Loucy (cell line): Measurements from ENCODE around the gene MOXD1.

Experiments
- H2AFZ ChIP-seq: fragments of 200-600 bp; sonication (generic); 2 replicates; pipeline ENCODE4 v1.6.0; 2016; ENCODE audit warnings: antibody characterized with exemption, mild to moderate bottlenecking, low read length, moderate library complexity
- H3F3A ChIP-seq: fragments of 200-600 bp; 2 replicates; pipeline ENCODE4 v1.6.0; 2016; ENCODE audit warnings: antibody characterized with exemption, low read depth, mild to moderate bottlenecking
- H3K27me3 ChIP-seq: fragments of 200-600 bp; sonication (generic); 2 replicates; pipeline ENCODE4 v1.6.1; 2014; ENCODE audit warnings: low read length, mild to moderate bottlenecking; ENCODE audit not compliant: insufficient read depth, poor library complexity, severe bottlenecking
- H3K36me3 ChIP-seq: fragments of 200-600 bp; sonication (generic); 2 replicates; pipeline ENCODE4 v1.6.1; 2016; ENCODE audit warnings: low read length; ENCODE audit not compliant: insufficient read depth
- H3K4me1 ChIP-seq: fragments of 200-600 bp; sonication (generic); 2 replicates; pipeline ENCODE4 v1.5.1; 2014; ENCODE audit warnings: low read length, mild to moderate bottlenecking; ENCODE audit not compliant: insufficient read depth, poor library complexity, severe bottlenecking
- H3K4me2 ChIP-seq: fragments of 200-600 bp; sonication (generic); 2 replicates; pipeline ENCODE4 v1.6.0; 2014; ENCODE audit warnings: antibody characterized with exemption, low read length, low read depth, mild to moderate bottlenecking; ENCODE audit not compliant: poor library complexity, severe bottlenecking
- H3K4me3 ChIP-seq: fragments of 200-600 bp; sonication (generic); 2 replicates; pipeline ENCODE4 v1.5.1; 2014; ENCODE audit warnings: low read length, mild to moderate bottlenecking, mixed read lengths; ENCODE audit not compliant: poor library complexity, severe bottlenecking
- H3K79me2 ChIP-seq: fragments of 200-600 bp; sonication (generic); 2 replicates; pipeline ENCODE4 v1.6.1; 2014; ENCODE audit warnings: low read length; ENCODE audit not compliant: insufficient read depth
- H3K9ac ChIP-seq: fragments of 200-600 bp; sonication (generic); 2 replicates; pipeline ENCODE4 v1.6.0; 2014; ENCODE audit warnings: mild to moderate bottlenecking, low read depth, low read length, moderate library complexity; ENCODE audit not compliant: poor library complexity, severe bottlenecking
- H3K9me2 ChIP-seq: fragments of 200-600 bp; sonication (generic); replicated peaks from 2 replicates; pipeline ENCODE4 v1.6.1; 2016; ENCODE audit warnings: low read depth, low read length, mixed read lengths
- H3K9me3 ChIP-seq: fragments of 200-600 bp; sonication (generic); 2 replicates; pipeline ENCODE4 v1.6.1; 2014; ENCODE audit warnings: mild to moderate bottlenecking, antibody characterized with exemption, low read length, low read depth; ENCODE audit not compliant: insufficient read depth
- H4K20me1 ChIP-seq: fragments of 200-600 bp; sonication (generic); 2 replicates; pipeline ENCODE4 v1.6.0; 2014; ENCODE audit warnings: antibody characterized with exemption, low read length, mild to moderate bottlenecking; ENCODE audit not compliant: insufficient read depth, poor library complexity, severe bottlenecking
- EZH2phosphoT487 ChIP-seq: fragments of 200-600 bp; IDR thresholded peaks from 2 replicates; pipeline ENCODE4 v1.6.1; 2018; ENCODE audit warnings: antibody characterized with exemption, mild to moderate bottlenecking, moderate library complexity, borderline replicate concordance
- TF ChIP-seq, protein P1 (sequence below): fragments of 200-600 bp; sonication (generic); conservative IDR thresholded peaks from 2 replicates; pipeline ENCODE4 v1.5.1; 2014; ENCODE audit warnings: mild to moderate bottlenecking, antibody characterized with exemption, low read length

The MOXD1 gene

DNA sequence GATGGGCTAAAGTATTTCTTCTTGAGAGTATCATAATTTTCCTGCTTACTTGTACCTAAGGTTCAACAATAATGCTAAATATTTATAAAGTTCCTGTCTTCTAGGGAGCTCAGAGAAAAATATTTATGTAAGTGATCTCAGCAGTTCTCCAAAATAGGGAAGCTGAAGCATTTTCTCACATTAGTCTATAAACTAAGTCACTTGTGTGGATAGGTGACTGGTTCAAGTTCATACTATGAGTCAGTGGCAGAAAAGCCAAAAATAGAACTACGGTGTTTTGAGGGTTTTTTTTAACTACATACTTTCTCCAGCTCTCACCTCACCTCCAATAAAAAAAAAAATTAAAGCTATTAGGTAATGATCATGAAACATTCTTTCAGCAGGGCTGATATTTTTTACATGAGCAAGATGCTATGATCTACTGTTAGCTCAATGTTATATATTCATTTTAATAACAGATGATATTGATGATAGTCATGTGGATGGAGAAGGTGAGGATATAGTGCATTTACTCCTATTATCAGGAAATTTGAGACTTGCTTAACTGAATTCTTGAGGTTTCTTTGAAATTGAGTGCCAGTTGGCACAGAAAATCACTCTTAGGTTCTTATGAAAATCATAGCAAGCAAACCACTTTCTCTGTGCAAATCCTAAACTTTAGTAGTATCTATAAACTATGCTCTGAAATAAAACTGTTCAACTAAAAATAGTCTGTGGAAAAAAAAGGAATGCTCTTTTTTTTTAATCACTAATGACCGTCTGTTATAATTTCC, 4.1 kb upstream of the MOXD1 start:
- Histone ChIP-seq H3K4me1 (no peaks in the 10 kb centered on the region), H4K20me1 (no peaks in the 10 kb centered on the region), H3K4me3 (no peak overlapping the region), H3K79me2 (no peaks in the 10 kb centered on the region), H3K4me2 (no peak overlapping the region), H3K27me3 (peaks cover 4% of the 10 kb centered on the region), H3K36me3 (no peaks in the 10 kb centered on the region), H3F3A (no peaks in the 10 kb centered on the region), H3K9ac (no peak overlapping the region), H3K9me2 (no peaks in the 10 kb centered on the region), H3K9me3 (no peaks in the 10 kb centered on the region), H2AFZ (no peak overlapping the region)
- TF ChIP-seq, protein P1, sequence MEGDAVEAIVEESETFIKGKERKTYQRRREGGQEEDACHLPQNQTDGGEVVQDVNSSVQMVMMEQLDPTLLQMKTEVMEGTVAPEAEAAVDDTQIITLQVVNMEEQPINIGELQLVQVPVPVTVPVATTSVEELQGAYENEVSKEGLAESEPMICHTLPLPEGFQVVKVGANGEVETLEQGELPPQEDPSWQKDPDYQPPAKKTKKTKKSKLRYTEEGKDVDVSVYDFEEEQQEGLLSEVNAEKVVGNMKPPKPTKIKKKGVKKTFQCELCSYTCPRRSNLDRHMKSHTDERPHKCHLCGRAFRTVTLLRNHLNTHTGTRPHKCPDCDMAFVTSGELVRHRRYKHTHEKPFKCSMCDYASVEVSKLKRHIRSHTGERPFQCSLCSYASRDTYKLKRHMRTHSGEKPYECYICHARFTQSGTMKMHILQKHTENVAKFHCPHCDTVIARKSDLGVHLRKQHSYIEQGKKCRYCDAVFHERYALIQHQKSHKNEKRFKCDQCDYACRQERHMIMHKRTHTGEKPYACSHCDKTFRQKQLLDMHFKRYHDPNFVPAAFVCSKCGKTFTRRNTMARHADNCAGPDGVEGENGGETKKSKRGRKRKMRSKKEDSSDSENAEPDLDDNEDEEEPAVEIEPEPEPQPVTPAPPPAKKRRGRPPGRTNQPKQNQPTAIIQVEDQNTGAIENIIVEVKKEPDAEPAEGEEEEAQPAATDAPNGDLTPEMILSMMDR = no peak
- no peak for TF ChIP-seq EZH2phosphoT487

DNA sequence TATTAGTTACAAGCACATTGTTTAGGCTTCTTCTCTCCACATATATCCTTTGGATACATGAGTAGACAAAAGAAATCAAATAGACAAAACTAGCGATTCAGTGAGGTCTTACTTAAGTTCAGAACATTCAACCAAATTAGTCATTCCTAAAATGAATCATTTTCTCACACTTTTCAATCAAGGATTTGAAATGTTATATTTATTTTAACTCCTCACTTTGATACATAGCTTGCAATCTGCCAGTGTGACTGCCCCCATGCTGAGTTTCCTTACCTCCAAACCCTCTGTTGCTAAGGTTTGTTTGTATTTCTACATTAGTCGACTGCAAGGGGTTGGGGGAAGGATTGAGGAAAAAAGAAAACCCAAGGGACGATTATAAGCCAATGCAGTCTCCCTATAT, 3.5 kb upstream of the MOXD1 start:
- Histone ChIP-seq H3K79me2 (no peaks in the 10 kb centered on the region), H3K4me1 (no peaks in the 10 kb centered on the region), H2AFZ (no peak overlapping the region), H3K9me3 (no peaks in the 10 kb centered on the region), H3K4me2 (no peak overlapping the region), H3K9me2 (no peaks in the 10 kb centered on the region), H3K9ac (no peak overlapping the region), H3K36me3 (no peaks in the 10 kb centered on the region), H3F3A (no peaks in the 10 kb centered on the region), H3K4me3 (no peak overlapping the region), H4K20me1 (no peaks in the 10 kb centered on the region), H3K27me3 (peaks cover 4% of the 10 kb centered on the region)
- TF ChIP-seq EZH2phosphoT487 = no peak
- TF ChIP-seq, protein P1 = no peak

DNA sequence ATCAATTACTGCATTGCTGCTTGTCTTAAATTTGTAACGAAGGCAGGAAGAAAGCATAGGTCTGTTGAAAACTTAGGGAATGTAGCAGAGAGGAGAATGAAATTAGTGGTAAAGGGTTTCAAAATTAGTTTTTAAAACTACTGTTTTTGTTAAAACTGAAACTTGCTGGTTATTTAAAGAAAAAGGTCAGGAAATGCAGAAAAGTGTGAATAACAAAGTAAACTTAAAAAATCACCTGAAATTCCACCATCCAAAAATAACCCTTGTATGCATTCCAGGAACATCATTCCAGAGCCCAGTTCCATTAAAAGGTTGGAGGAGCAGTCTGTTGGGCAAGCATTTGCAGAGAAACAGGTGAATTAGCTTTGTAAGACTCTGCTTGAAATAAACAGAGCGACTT, 3.1 kb upstream of the MOXD1 start:
- Histone ChIP-seq H3K36me3 (no peaks in the 10 kb centered on the region), H3K4me1 (no peaks in the 10 kb centered on the region), H4K20me1 (no peaks in the 10 kb centered on the region), H3K4me3 (no peak overlapping the region), H3F3A (no peaks in the 10 kb centered on the region), H3K9me3 (no peaks in the 10 kb centered on the region), H3K79me2 (no peaks in the 10 kb centered on the region), H3K27me3 (peaks cover 4% of the 10 kb centered on the region), H3K4me2 (no peak overlapping the region), H3K9me2 (no peaks in the 10 kb centered on the region), H2AFZ (no peak overlapping the region), H3K9ac (no peak overlapping the region)
- TF ChIP-seq EZH2phosphoT487 = no peak
- TF ChIP-seq, protein P1 = no peak
